ENCODE measurements around the gene PVALEF. TPM values are rescaled to one million over a fixed set of nuclear protein-coding genes. Genes with fewer than 3 reads are reported as not detected.

Gene PVALEF
- total RNA-seq, 1 experiment from 2014 or later = not detected

GRCh38 chr17:81228420-81228819 is 63.1 kb downstream of the PVALEF start:
- peaks cover 18% of the 10 kb centered on the region for H3K27me3 Mint-ChIP-seq (ENCODE audit: low read depth)

More at GRCh38 chr17:81228420-81228819, 63.1 kb downstream of the PVALEF start:
- no peak overlapping the region for H3T11ph ChIP-seq (ENCODE audit: low read length)
- no peak overlapping the region for H2BK20ac ChIP-seq (ENCODE audit: low read depth, low read length, poor library complexity, severe bottlenecking)
- H3K9me3 ChIP-seq (ENCODE audit: control insufficient read depth, low read depth, low read length) = no peaks in the 10 kb centered on the region
- DNase-seq = no peak
- Mint-ChIP-seq H3K4me3 (no peak overlapping the region), H3K9me3 (no peaks in the 10 kb centered on the region; a peak in 1 of 5 replicates), H3K4me1 (peaks cover 5% of the 10 kb centered on the region in 2 experiments), H3K27ac (no peak overlapping the region), H3K36me3 (ENCODE audit: insufficient read depth in 1 of 3, low read depth in 3 of 3) (peaks cover 8 to 18% (median 14%) of the 10 kb centered on the region in 3 experiments)
- no peak for TF ChIP-seq CTCF (conservative IDR thresholded peaks at IDR 0.05)
- WGBS (ENCODE audit: extremely low coverage, insufficient read length, low lambda C conversion rate) = no CpG with 5 or more reads among the region's 9 CpGs
- H3K4ac ChIP-seq (ENCODE audit: low read depth, low read length) = no peak overlapping the region
- H2AK5ac ChIP-seq (ENCODE audit: insufficient read length, low read length) = no peak overlapping the region
- no peak overlapping the region for H4K5ac ChIP-seq (ENCODE audit: insufficient read length, low read depth, low read length)
- H3K23ac ChIP-seq (ENCODE audit: insufficient read length, low read depth, low read length) = no peak overlapping the region
- no peak overlapping the region for H3K9ac ChIP-seq (ENCODE audit: extremely low read depth, insufficient read length, low read length)
- H4K20me1 ChIP-seq (ENCODE audit: control insufficient read depth, insufficient read depth, insufficient read length) = peaks cover 2% of the 10 kb centered on the region
- no peak overlapping the region for H3K14ac ChIP-seq (ENCODE audit: insufficient read depth, low read length)
- H4K8ac ChIP-seq (replicated peaks; ENCODE audit: insufficient read length, low read depth, low read length) = no peak overlapping the region
- H3K27ac ChIP-seq (ENCODE audit: insufficient read length, low read depth, low read length) = no peak overlapping the region
- H3K23me2 ChIP-seq (ENCODE audit: insufficient read length, low read depth, low read length, poor library complexity, severe bottlenecking) = peaks cover 3% of the 10 kb centered on the region
- no peak overlapping the region for H3K56ac ChIP-seq (ENCODE audit: insufficient read length, low read depth, low read length)
- no peak overlapping the region for H2BK12ac ChIP-seq (ENCODE audit: insufficient read length, low read depth, low read length)
- no peak overlapping the region for H3K4me2 ChIP-seq (ENCODE audit: insufficient read depth, insufficient read length, low read length)
- H3K4me1 ChIP-seq (ENCODE audit: insufficient read depth, low read length) = no peaks in the 10 kb centered on the region
- H2BK5ac ChIP-seq (ENCODE audit: insufficient read length, low read length) = no peak overlapping the region
- H3K79me1 ChIP-seq (ENCODE audit: insufficient read depth, low read depth, low read length, poor library complexity, severe bottlenecking) = no peaks in the 10 kb centered on the region
- H4K91ac ChIP-seq (ENCODE audit: insufficient read length, low read depth, low read length) = no peak overlapping the region
- H3K27me3 ChIP-seq (ENCODE audit: insufficient read depth, low read length) = no peaks in the 10 kb centered on the region
- H2AFZ ChIP-seq (ENCODE audit: low read length) = no peak overlapping the region
- no peak overlapping the region for H3K18ac ChIP-seq (ENCODE audit: insufficient read length, low read depth, low read length)
- H2BK15ac ChIP-seq (ENCODE audit: low read depth, low read length) = no peak overlapping the region
- no peak overlapping the region for H2BK120ac ChIP-seq (ENCODE audit: low read depth, low read length, poor library complexity, severe bottlenecking)
- H3K79me2 ChIP-seq (ENCODE audit: insufficient read depth, low read length) = no peaks in the 10 kb centered on the region

Data from H9 (cell line).